Upper lobe of left lung (tissue), 4 donors: ENCODE measurements around the gene TYRP1.

Source experiments
- CTCF ChIP-seq, 6 experiments: fragments of 450-650 bp in 4 of 6; fragments of 200-600 bp in 2 of 6; sonication (generic) in 2 of 6; IDR thresholded peaks; one replicate each; pipeline ENCODE4 v1.5.1; 2016 to 2019; ENCODE audit warnings: antibody characterized with exemption in 6 of 6
- POLR2A ChIP-seq, 4 donors: fragments of 450-650 bp; IDR thresholded peaks; one replicate each; pipeline ENCODE4 v1.5.1; 2016 to 2017; ENCODE audit warnings: antibody characterized with exemption in 4 of 4, mild to moderate bottlenecking in 2 of 4
- POLR2AphosphoS5 ChIP-seq, 2 donors: sonication (generic); formaldehyde crosslinking; IDR thresholded peaks; one replicate each; pipeline ENCODE4 v1.5.1; 2017; ENCODE audit warnings: antibody characterized with exemption in 2 of 2

GRCh38 chr9:12684974-12685373 lies 8.2 kb upstream of the TYRP1 start:
- no peak for TF ChIP-seq CTCF (IDR thresholded peaks at IDR 0.05)
- TF ChIP-seq POLR2A (IDR thresholded peaks at IDR 0.05), result no peak
- TF ChIP-seq POLR2AphosphoS5 (IDR thresholded peaks at IDR 0.05), result no peak
